Fibroblast of villous mesenchyme (primary cell): ENCODE measurements around the gene ZNF223. TPM values are rescaled to one million over a fixed set of nuclear protein-coding genes. Genes with fewer than 3 reads are reported as not detected.

Experiments used
- DNase-seq: peaks from one replicate; pipeline ENCODE4 v3.0.0-alpha.2; 2010; ENCODE audit warnings: low read depth
- H3K4me3 ChIP-seq: 2 replicates; pipeline ENCODE4 v1.5.1; 2011; ENCODE audit warnings: low read depth, mild to moderate bottlenecking, low read length
- total RNA-seq: library from RNA; depleted of rRNA; stranded (reverse); fragments of >200 nt; gene quantifications from 2 replicates; pipeline ENCODE4 v1.2.3, GENCODE V29; 2012
- TF ChIP-seq, protein P1 (sequence below): IDR thresholded peaks from 2 replicates; pipeline ENCODE4 v1.5.1; 2012; ENCODE audit warnings: low read depth, mild to moderate bottlenecking, low read length; ENCODE audit not compliant: insufficient read depth

Gene ZNF223
- total RNA-seq, 1 donor: 5.6 TPM

GRCh38 chr19:44042147-44042546 lies 9.7 kb upstream of the ZNF223 start:
- no peak for DNase-seq
- H3K4me3 ChIP-seq: no peak overlapping the region
- TF ChIP-seq, protein P1, sequence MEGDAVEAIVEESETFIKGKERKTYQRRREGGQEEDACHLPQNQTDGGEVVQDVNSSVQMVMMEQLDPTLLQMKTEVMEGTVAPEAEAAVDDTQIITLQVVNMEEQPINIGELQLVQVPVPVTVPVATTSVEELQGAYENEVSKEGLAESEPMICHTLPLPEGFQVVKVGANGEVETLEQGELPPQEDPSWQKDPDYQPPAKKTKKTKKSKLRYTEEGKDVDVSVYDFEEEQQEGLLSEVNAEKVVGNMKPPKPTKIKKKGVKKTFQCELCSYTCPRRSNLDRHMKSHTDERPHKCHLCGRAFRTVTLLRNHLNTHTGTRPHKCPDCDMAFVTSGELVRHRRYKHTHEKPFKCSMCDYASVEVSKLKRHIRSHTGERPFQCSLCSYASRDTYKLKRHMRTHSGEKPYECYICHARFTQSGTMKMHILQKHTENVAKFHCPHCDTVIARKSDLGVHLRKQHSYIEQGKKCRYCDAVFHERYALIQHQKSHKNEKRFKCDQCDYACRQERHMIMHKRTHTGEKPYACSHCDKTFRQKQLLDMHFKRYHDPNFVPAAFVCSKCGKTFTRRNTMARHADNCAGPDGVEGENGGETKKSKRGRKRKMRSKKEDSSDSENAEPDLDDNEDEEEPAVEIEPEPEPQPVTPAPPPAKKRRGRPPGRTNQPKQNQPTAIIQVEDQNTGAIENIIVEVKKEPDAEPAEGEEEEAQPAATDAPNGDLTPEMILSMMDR: no peak

DNA sequence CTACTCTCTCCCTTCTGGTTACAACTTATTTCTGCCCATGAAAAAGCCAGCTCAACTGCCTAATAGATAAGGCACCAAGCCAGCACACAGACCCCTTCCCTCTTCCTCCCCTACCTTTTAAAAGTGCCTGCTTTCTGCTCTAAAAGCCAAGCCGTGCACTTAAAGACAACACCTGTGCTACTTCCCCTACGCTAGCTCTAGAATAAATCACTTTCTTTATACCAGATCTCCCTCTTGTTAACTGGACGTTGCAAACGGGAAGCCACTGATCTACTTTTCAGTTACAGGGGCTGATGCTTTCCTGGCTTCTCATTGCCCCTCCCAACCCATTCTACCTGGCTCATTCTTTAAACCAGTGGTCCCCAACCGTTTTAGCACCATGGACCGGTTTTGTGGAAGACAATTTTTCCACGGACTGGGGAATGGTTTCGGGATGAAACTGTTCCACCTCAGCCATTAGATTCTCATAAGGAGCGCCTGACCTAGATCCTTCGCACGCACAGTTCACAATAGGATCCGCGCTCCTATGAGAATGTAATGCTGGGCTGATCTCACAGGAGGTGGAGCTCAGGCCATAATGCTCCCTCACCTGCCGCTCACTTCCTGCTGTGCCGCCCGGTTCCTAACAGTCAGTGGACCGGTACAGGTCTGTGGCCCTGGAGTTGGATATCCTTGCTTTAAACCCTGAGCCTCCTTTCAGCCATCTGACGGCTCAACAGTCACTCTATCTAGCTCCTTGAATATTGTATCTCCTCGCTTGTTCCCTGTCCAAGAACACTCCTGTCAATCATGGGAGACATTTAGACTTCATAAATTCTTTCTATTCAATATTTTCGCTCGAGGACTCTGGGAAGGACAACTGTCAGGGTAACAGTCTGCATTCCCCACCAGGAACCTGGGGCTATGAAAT lies 841 bp upstream of the ZNF223 start:
- H3K4me3 ChIP-seq: peak overlapping the region; percentile 95
- DNase-seq: no peak
- TF ChIP-seq, protein P1: no peak

DNA sequence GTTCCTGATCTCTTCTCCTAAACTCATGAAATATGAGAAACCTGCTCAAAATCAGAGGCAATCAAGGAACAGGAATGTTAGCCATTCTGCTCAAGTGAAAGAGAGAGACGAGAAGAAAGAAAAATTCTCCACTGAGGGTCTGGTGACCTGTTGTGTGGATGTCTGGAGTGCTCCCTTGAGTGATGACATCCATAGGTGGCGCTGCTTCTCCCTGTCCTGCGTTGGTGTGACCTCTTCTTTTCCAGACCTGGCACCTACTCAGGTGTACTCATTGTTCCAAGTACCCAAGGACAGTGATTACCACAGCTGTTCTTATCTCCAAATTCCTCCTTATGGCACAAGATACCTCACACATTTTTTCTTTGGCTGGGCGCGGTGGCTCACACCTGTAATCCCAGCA lies 4.0 kb downstream of the ZNF223 start:
- TF ChIP-seq, protein P1: no peak
- no peak overlapping the region for H3K4me3 ChIP-seq
- no peak for DNase-seq

DNA sequence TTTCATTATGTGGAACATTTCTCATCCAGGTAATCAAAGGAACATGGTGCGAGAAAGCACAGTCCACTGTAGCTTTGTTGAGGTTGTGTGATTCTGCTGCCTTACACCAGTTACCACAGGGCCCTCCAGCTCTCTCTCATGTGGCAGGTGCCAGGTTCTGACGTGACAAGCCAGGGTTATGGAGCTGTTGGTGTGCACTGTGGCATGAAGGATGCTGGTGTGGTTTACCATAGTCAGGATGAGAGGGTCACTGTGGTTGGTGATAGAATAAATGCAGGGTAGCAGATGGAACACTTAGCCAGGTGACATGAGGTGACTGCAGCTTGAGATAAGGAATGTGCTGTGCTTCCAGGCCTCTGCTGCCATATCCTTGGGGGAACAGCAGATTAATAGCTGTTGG lies 7.4 kb downstream of the ZNF223 start:
- TF ChIP-seq, protein P1: no peak
- no peak overlapping the region for H3K4me3 ChIP-seq
- DNase-seq: no peak

DNA sequence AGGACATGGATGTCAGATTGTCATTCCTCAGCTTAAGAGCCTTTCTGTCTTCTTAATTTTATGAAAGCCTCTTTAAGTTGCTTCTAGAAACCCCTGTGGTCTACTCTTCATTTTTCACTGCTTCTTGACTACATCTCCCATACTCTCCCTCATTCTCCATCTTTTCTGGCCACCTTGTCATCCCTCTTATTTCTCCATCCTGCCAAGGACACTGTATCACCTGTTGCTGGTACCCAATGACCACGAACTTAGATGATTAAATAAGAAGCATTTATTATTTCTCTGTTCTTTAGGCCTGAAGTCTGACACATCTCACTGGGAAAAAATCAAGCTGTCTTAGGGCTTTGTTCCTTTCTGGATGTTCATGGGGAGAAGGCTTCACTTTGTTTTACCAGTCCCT lies 9.2 kb downstream of the ZNF223 start:
- TF ChIP-seq, protein P1: no peak
- no peak for DNase-seq

GRCh38 chr19:44066305-44066704 lies 14.5 kb downstream of the ZNF223 start:
- no peak overlapping the region for H3K4me3 ChIP-seq
- no peak for DNase-seq
- TF ChIP-seq, protein P1: no peak

More for the DNA sequence above, 9.2 kb downstream of the ZNF223 start:
- H3K4me3 ChIP-seq: no peak overlapping the region
